ENCODE results near the gene LIMS1. TPM values are rescaled to one million over a fixed set of nuclear protein-coding genes. Genes with fewer than 3 reads are reported as not detected.

LIMS1 gene
- total and polyA plus RNA-seq, 5 donors: 21.4 to 65.6 (median 55.1) TPM

GRCh38 chr2:108613261-108614042 is 79.2 kb downstream of the LIMS1 start:
- H3K4me3 ChIP-seq (ENCODE audit: low read length): no peak overlapping the region
- no peak for DNase-seq
- WGBS: 63% methylated on average over 9 of the region's 9 CpGs
- peak; percentile 33 to 34 for ATAC-seq
- peaks cover 3% of the 10 kb centered on the region for H3K4me1 ChIP-seq (ENCODE audit: control insufficient read depth, insufficient read depth, low read length)
- intact Hi-C loops (cut with DNase I): no loop called here
- no peak overlapping the region for H3K27ac ChIP-seq (ENCODE audit: low read length)
- no peaks in the 10 kb centered on the region for H3K27me3 ChIP-seq (ENCODE audit: control insufficient read depth, insufficient read depth)
- no peaks in the 10 kb centered on the region for H3K9me3 ChIP-seq (ENCODE audit: control insufficient read depth, low read length)

- Histone ChIP-seq H3K27ac (ENCODE audit: low read length) (no peak overlapping the region), H3K27me3 (ENCODE audit: control insufficient read depth, insufficient read depth) (no peaks in the 10 kb centered on the region), H3K4me3 (ENCODE audit: low read length) (no peak overlapping the region), H3K4me1 (ENCODE audit: control insufficient read depth, insufficient read depth, low read length) (peaks cover 3% of the 10 kb centered on the region), H3K9me3 (ENCODE audit: control insufficient read depth, low read length) (no peaks in the 10 kb centered on the region)
- 73% methylated on average over 8 of the region's 8 CpGs for WGBS
- DNase-seq: no peak
- intact Hi-C loops (cut with DNase I): no loop called here
- peak; percentile 26 to 47 for ATAC-seq
Observed at GRCh38 chr2:108614043-108614545, 79.8 kb downstream of the LIMS1 start.

- no peak for DNase-seq
- intact Hi-C loops (cut with DNase I): no loop called here
- ATAC-seq: no peak
- no peak overlapping the region for H3K27ac ChIP-seq (ENCODE audit: low read length)
- H3K9me3 ChIP-seq (ENCODE audit: control insufficient read depth, low read length): no peaks in the 10 kb centered on the region
- WGBS: 77% methylated on average over 4 of the region's 4 CpGs
- H3K4me3 ChIP-seq (ENCODE audit: low read length): no peak overlapping the region
- H3K27me3 ChIP-seq (ENCODE audit: control insufficient read depth, insufficient read depth): no peaks in the 10 kb centered on the region
- peaks cover 3% of the 10 kb centered on the region for H3K4me1 ChIP-seq (ENCODE audit: control insufficient read depth, insufficient read depth, low read length)
Observed at GRCh38 chr2:108614659-108615058, 80.4 kb downstream of the LIMS1 start.

GRCh38 chr2:108615480-108616090 is 81.3 kb downstream of the LIMS1 start:
- DNase-seq (no peak), ATAC-seq (no peak)
- H3K9me3 ChIP-seq (ENCODE audit: control insufficient read depth, low read length): no peaks in the 10 kb centered on the region
- intact Hi-C loops (cut with DNase I): no loop called here
- H3K27me3 ChIP-seq (ENCODE audit: control insufficient read depth, insufficient read depth): no peaks in the 10 kb centered on the region
- H3K27ac ChIP-seq (ENCODE audit: low read length): no peak overlapping the region
- peaks cover 3% of the 10 kb centered on the region for H3K4me1 ChIP-seq (ENCODE audit: control insufficient read depth, insufficient read depth, low read length)
- 56% methylated on average over 2 of the region's 2 CpGs for WGBS
- no peak overlapping the region for H3K4me3 ChIP-seq (ENCODE audit: low read length)

GRCh38 chr2:108616318-108616717 is 82.0 kb downstream of the LIMS1 start:
- Histone ChIP-seq H3K27ac (ENCODE audit: low read length) (no peak overlapping the region), H3K4me3 (ENCODE audit: low read length) (no peak overlapping the region), H3K27me3 (ENCODE audit: control insufficient read depth, insufficient read depth) (no peaks in the 10 kb centered on the region), H3K4me1 (ENCODE audit: control insufficient read depth, insufficient read depth, low read length) (peaks cover 8% of the 10 kb centered on the region), H3K9me3 (ENCODE audit: control insufficient read depth, low read length) (no peaks in the 10 kb centered on the region)
- ATAC-seq (no peak), DNase-seq (no peak)
- intact Hi-C loops (cut with DNase I): no loop called here
- WGBS: 98% methylated on average over 5 of the region's 5 CpGs

GRCh38 chr2:108616751-108617161 is 82.5 kb downstream of the LIMS1 start:
- Histone ChIP-seq H3K9me3 (ENCODE audit: control insufficient read depth, low read length) (no peaks in the 10 kb centered on the region), H3K27me3 (ENCODE audit: control insufficient read depth, insufficient read depth) (no peaks in the 10 kb centered on the region), H3K4me3 (ENCODE audit: low read length) (no peak overlapping the region), H3K27ac (ENCODE audit: low read length) (no peak overlapping the region), H3K4me1 (ENCODE audit: control insufficient read depth, insufficient read depth, low read length) (peaks cover 9% of the 10 kb centered on the region)
- intact Hi-C loops (cut with DNase I): no loop called here
- no peak for ATAC-seq
- WGBS: 67% methylated on average over 2 of the region's 2 CpGs
- no peak for DNase-seq

- Histone ChIP-seq H3K27ac (ENCODE audit: low read length) (no peak overlapping the region), H3K9me3 (ENCODE audit: control insufficient read depth, low read length) (no peaks in the 10 kb centered on the region), H3K27me3 (ENCODE audit: control insufficient read depth, insufficient read depth) (no peaks in the 10 kb centered on the region), H3K4me3 (ENCODE audit: low read length) (no peak overlapping the region), H3K4me1 (ENCODE audit: control insufficient read depth, insufficient read depth, low read length) (peaks cover 7% of the 10 kb centered on the region)
- no peak for ATAC-seq
- 94% methylated on average over 2 of the region's 2 CpGs for WGBS
- DNase-seq: no peak
- intact Hi-C loops (cut with DNase I): no loop called here
Observed at GRCh38 chr2:108617617-108618016, 83.3 kb downstream of the LIMS1 start.

- 64% methylated on average over 8 of the region's 8 CpGs for WGBS
- DNase-seq (no peak), ATAC-seq (no peak)
- Histone ChIP-seq H3K27ac (ENCODE audit: low read length) (no peak overlapping the region), H3K27me3 (ENCODE audit: control insufficient read depth, insufficient read depth) (no peaks in the 10 kb centered on the region), H3K4me1 (ENCODE audit: control insufficient read depth, insufficient read depth, low read length) (peaks cover 7% of the 10 kb centered on the region), H3K4me3 (ENCODE audit: low read length) (no peak overlapping the region), H3K9me3 (ENCODE audit: control insufficient read depth, low read length) (no peaks in the 10 kb centered on the region)
- intact Hi-C loops (cut with DNase I): no loop called here
Observed at GRCh38 chr2:108619925-108620620, 85.8 kb downstream of the LIMS1 start.

- DNase-seq: no peak
- intact Hi-C loops (cut with DNase I): no loop called here
- ATAC-seq: no peak
- Histone ChIP-seq H3K9me3 (ENCODE audit: control insufficient read depth, low read length) (no peaks in the 10 kb centered on the region), H3K4me3 (ENCODE audit: low read length) (no peak overlapping the region), H3K4me1 (ENCODE audit: control insufficient read depth, insufficient read depth, low read length) (peaks cover 6% of the 10 kb centered on the region), H3K27ac (ENCODE audit: low read length) (no peak overlapping the region), H3K27me3 (ENCODE audit: control insufficient read depth, insufficient read depth) (no peaks in the 10 kb centered on the region)
- 40% methylated on average over 3 of the region's 3 CpGs for WGBS
Observed at GRCh38 chr2:108620656-108621055, 86.4 kb downstream of the LIMS1 start.

- DNase-seq (peak in 1 of 3 donors; percentile 48), ATAC-seq (peak; percentile 65 to 80)
- intact Hi-C loops (cut with DNase I): no loop called here
- no peaks in the 10 kb centered on the region for H3K27me3 ChIP-seq (ENCODE audit: control insufficient read depth, insufficient read depth)
- H3K4me1 ChIP-seq (ENCODE audit: control insufficient read depth, insufficient read depth, low read length): peaks cover 6% of the 10 kb centered on the region
- no peak overlapping the region for H3K4me3 ChIP-seq (ENCODE audit: low read length)
- WGBS: 43% methylated on average over 8 of the region's 8 CpGs
- H3K27ac ChIP-seq (ENCODE audit: low read length): no peak overlapping the region
- H3K9me3 ChIP-seq (ENCODE audit: control insufficient read depth, low read length): no peaks in the 10 kb centered on the region
Observed at GRCh38 chr2:108621087-108621559, 86.9 kb downstream of the LIMS1 start.

Data from right cardiac atrium (tissue), 5 donors.